K562 (cell line): ENCODE results near the gene HCN3. TPM values are rescaled to one million over a fixed set of nuclear protein-coding genes. Genes with fewer than 3 reads are reported as not detected.
A peak's percentile ranks its signal among the peaks of the same experiment; 100 is the strongest.

Experiments
- FOXM1 ChIP-seq, 2 experiments: fragments of 450-650 bp in 1 of 2; sonication (generic) in 1 of 2; formaldehyde crosslinking in 1 of 2; IDR thresholded peaks; 2 replicates each; pipeline versions ENCODE4 v1.6.1 to v1.9.0; 2017 to 2022; ENCODE audit warnings: low read depth in 2 of 2, mild to moderate bottlenecking in 2 of 2, missing genetic modification reagents in 1 of 2, moderate library complexity in 1 of 2
- REST ChIP-seq, 2 experiments: fragments of 450-650 bp; formaldehyde crosslinking in 1 of 2; IDR thresholded peaks; 2 replicates each; pipeline versions ENCODE4 v1.4.0 to v1.6.1; 2014 to 2020; ENCODE audit warnings: mild to moderate bottlenecking in 2 of 2, borderline replicate concordance in 1 of 2, low read depth in 1 of 2
- polyA plus RNA-seq, 8 experiments: library from polyadenylated mRNA; depleted of rRNA in 4 of 8; stranded (reverse) in 5 of 8; unstranded in 3 of 8; fragments of >200 nt; fragmentation: Nextera tagmentation in 2 of 8; fragmentation: Illumina TruSeq in 1 of 8; extraction: Ambion mirVana in 2 of 8; extraction: Trizol in 1 of 8; gene quantifications; 2 replicates each; pipeline versions ENCODE4 v1.2.1 to v1.2.3, GENCODE V29; 2011 to 2014; ENCODE audit warnings: inconsistent platforms in 1 of 8, missing spikeins in 1 of 8
- total RNA-seq, 7 experiments: library from RNA; depleted of rRNA in 6 of 7; stranded (reverse); fragments of >200 nt in 6 of 7; fragmentation: Illumina TruSeq in 2 of 7; extraction: Trizol in 2 of 7; gene quantifications; 2 replicates each; pipeline versions ENCODE4 v1.2.1 to v1.2.3, GENCODE V29; 2011 to 2021; ENCODE audit warnings: low replicate concordance in 1 of 7

Gene HCN3
- total and polyA plus RNA-seq, 9 of the 15 experiments (the other 6 are each of a cell fraction or from before 2014, with no cell fraction given) = 0.91 to 9.7 (median 3.9) TPM

- TF ChIP-seq REST (IDR thresholded peaks at IDR 0.05; ENCODE audit: borderline replicate concordance) (0 out of 2 replicates have a peak, but pooled peaks have one; percentile 6), REST (CRISPR knock-in tag; IDR thresholded peaks at IDR 0.05; ENCODE audit: low read depth) (no peak), FOXM1 (IDR thresholded peaks at IDR 0.05; ENCODE audit: low read depth) (no peak), FOXM1 (CRISPR knock-in tag; IDR thresholded peaks at IDR 0.05; ENCODE audit: low read depth) (0 out of 2 replicates have a peak, but pooled peaks have one; percentile 13)
Observed at GRCh38 chr1:155253797-155254196, 23.5 kb upstream of the HCN3 start (continued).
